Epidermal melanocyte (primary cell): ENCODE measurements around the gene OPN1SW.

ENCODE experiments used
- DNase-seq: peaks from one replicate; pipeline ENCODE4 v3.0.0; 2011; ENCODE audit warnings: low spot score; ENCODE audit not compliant: insufficient read length

Gene OPN1SW

GRCh38 chr7:128734890-128735289 lies 40.7 kb downstream of the OPN1SW start:
- no peak for DNase-seq

- no peak for DNase-seq
These were observed 42.3 kb downstream of the OPN1SW start for GRCh38 chr7:128733278-128733645.

GRCh38 chr7:128732521-128733277 lies 42.9 kb downstream of the OPN1SW start:
- no peak for DNase-seq

GRCh38 chr7:128731184-128731583 lies 44.4 kb downstream of the OPN1SW start:
- no peak for DNase-seq

GRCh38 chr7:128729494-128729893 lies 46.1 kb downstream of the OPN1SW start:
- DNase-seq: no peak

GRCh38 chr7:128728598-128728997 lies 47.0 kb downstream of the OPN1SW start:
- no peak for DNase-seq

GRCh38 chr7:128727239-128727638 lies 48.4 kb downstream of the OPN1SW start:
- no peak for DNase-seq

- DNase-seq: no peak
These were observed 48.9 kb downstream of the OPN1SW start for GRCh38 chr7:128726737-128727072.

GRCh38 chr7:128726059-128726736 lies 49.4 kb downstream of the OPN1SW start:
- no peak for DNase-seq

GRCh38 chr7:128725531-128725930 lies 50.1 kb downstream of the OPN1SW start:
- no peak for DNase-seq

- no peak for DNase-seq
These were observed 50.9 kb downstream of the OPN1SW start for GRCh38 chr7:128724743-128725142.
